HG03060 (cell line): ENCODE results near the gene CDC45.

Experiments used
- ATAC-seq: cut with Tn5 transposase; IDR thresholded peaks from one replicate; pipeline ENCODE4 v1.9.1; 2021; ENCODE audit warnings: low read depth, moderate number of reproducible peaks; ENCODE audit not compliant: unreplicated experiment

The CDC45 gene

GRCh38 chr22:19447330-19448075 lies 32.2 kb upstream of the CDC45 start, which contains the start of gene C22orf39:
Gene C22orf39, minus strand, starts transcription at chr22:19447711. Its CDS starts 23 bp downstream, at chr22:19447688.
- ATAC-seq, result peak; percentile 54

- ATAC-seq, result no peak
Measured at GRCh38 chr22:19448076-19448607, 31.6 kb upstream of the CDC45 start.

DNA sequence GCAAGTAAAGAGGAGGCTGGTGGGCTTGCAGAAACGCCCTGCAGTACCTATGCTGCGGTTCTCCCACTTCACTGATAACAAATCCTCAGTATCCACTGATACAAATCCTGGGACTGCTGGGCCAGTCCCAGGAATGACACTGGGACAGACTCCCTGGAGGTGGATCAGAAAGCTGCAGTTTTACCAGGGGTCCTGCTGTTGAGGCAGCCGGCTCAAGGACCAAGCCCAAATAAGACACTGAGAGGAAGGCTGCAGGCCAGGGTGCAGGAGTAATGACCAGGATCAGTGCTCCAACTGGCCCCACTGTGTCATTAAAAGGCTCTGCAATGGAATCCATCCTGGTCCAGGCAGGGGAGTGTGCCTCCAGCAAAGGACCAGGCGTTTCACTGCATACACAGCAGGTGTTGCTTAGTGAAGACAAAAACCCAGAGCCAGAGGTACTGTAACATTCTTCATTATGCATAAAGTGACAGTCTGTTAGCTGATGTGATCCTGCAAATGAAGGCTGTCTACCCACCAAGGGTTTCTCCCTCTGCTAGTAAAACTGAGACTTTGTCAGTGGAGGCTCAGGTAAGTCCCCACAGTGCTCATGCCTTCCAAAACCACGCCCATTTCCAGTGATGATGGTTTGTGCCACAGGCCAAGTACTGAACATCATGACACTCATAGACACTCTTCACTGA lies 30.8 kb upstream of the CDC45 start:
- ATAC-seq, result no peak

- no peak for ATAC-seq
Measured at GRCh38 chr22:19449422-19449767, 30.3 kb upstream of the CDC45 start.

DNA sequence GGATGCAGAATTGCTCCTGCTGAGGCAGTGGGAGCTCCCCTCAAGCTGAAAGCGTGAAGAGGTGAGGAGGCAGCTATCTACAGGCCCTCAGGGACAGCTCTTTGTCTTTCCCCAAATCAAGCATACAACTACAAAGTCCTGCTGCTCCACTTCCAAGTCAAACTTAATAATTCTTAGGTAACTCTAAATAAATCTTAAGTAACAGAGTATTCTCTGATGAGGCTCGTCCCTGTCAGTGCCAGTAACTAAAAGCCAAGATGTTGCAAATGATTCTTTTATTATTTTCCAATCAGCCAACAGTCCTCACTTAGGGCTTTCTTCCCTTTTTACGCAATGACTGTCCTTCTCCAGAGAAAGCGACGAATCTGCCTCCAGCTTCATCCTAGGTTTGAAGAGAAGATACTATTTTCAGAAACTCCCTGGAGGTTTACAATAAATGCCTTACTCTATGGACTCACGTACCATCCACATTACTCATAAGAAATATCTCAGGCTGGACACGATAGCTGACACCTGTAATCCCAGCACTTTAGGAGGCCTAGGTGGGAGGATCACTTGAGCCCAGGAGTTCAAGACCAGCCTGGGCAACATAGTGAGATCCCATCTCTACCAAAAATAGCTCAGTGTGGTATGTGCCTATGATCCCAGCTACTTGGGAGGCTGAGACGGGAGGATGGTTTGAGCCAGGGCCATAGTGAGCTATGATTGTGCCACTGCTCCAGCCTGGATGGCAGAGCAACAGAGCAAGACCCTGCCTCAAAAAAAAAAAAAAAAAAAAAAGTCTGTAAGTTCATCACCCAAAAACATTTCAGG lies 29.2 kb upstream of the CDC45 start:
- ATAC-seq, result no peak

GRCh38 chr22:19451570-19451969 lies 28.1 kb upstream of the CDC45 start:
- ATAC-seq, result no peak

- no peak for ATAC-seq
Measured at GRCh38 chr22:19453718-19454117, 26.0 kb upstream of the CDC45 start.

DNA sequence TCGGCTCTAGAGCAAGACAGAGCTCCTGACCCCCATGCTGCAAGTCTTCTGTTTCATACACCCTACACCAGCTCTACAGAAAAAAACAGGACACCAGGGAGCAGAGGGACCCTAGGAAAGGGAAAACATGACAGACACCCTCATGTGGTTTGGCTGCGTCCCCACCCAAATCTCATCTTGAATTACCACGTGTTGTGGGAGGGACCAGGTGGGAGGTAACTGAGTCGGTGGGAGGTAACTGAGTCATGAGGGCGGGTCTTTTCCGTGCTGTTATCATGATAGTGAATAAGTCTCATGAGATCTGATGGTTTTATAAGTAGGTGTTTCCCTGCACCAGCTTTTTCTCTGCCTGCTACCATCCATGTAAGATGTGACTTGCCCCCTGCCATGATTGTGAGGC lies 25.6 kb upstream of the CDC45 start:
- no peak for ATAC-seq

DNA sequence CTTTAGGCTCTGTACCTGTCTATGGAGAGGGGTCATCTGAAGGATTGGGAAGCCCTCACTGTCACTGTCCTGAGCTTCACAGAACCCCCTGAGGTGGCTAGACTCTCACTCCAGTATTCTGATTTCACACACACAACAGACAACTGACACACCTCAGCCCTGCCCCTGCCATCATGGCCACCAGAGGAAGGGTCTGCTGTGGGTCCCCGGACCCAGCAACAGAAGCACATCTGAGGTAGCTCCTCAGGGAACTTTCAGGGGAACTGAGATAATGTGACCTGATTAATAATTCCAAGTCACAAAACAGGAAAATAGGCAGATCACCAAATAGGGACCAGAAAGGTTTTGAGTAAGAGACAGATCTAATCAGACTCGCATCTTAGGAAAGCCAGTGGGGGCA lies 24.7 kb upstream of the CDC45 start:
- ATAC-seq, result no peak

- no peak for ATAC-seq
Measured at GRCh38 chr22:19455585-19456370, 23.9 kb upstream of the CDC45 start.

DNA sequence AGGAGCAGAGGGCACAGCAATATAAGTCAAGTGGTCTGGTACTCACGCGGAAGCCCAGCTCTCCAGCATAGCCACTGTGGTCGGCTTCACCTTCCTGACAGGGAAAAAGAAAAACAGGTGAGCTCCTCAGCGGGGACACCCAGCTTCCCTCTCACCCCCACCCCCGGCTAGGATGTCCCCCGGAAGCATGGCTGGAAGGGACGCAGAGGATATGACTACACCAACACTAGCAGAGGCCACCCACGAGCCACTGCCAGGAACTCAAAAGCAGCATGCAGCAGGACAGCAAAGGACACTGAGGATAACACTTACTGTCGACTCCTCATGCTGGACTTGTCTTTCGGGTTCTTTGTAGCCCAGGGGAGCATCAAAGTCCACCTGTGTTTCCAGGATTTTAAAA lies 23.2 kb upstream of the CDC45 start:
- ATAC-seq, result no peak

- ATAC-seq, result no peak
Measured at GRCh38 chr22:19457828-19458428, 21.8 kb upstream of the CDC45 start.

DNA sequence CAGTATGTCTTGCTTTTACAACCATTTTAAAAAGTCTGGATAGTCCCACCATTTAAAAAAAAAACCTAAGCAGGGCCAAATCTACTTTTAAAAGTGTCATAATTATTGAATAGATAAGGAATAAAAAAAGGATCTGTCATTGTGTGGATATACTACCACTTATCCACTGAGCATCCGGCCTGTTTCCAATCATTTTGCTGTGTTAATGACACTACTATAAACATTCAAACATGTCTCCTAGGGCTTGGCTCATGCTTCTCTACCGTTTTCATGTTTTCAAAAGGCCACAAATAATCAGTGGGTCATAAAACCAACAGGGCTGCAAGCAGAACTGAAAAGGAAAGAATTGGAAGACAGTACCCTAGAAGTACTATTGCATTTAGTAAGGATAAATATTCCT lies 19.7 kb upstream of the CDC45 start:
- no peak for ATAC-seq

GRCh38 chr22:19461506-19461905 lies 18.2 kb upstream of the CDC45 start:
- ATAC-seq, result no peak

DNA sequence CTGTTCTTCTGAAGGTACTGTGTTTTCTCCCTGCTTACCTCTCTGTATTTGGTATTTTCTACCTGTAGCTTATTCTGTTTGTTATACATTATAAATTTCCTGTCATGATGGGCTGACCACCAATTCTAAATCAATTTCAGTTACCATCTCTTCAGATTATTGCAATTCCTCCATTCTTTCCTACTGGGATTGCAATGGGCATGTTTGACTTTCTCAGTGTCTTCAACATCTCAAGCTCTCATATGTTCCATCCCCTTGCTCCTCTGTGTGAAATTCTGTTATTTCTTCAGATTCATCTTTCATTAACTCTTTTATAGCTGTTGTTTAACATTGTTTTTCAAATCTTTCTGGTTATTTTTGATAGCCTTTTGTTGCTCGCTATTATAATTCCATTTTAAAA lies 16.7 kb upstream of the CDC45 start:
- ATAC-seq, result no peak

DNA sequence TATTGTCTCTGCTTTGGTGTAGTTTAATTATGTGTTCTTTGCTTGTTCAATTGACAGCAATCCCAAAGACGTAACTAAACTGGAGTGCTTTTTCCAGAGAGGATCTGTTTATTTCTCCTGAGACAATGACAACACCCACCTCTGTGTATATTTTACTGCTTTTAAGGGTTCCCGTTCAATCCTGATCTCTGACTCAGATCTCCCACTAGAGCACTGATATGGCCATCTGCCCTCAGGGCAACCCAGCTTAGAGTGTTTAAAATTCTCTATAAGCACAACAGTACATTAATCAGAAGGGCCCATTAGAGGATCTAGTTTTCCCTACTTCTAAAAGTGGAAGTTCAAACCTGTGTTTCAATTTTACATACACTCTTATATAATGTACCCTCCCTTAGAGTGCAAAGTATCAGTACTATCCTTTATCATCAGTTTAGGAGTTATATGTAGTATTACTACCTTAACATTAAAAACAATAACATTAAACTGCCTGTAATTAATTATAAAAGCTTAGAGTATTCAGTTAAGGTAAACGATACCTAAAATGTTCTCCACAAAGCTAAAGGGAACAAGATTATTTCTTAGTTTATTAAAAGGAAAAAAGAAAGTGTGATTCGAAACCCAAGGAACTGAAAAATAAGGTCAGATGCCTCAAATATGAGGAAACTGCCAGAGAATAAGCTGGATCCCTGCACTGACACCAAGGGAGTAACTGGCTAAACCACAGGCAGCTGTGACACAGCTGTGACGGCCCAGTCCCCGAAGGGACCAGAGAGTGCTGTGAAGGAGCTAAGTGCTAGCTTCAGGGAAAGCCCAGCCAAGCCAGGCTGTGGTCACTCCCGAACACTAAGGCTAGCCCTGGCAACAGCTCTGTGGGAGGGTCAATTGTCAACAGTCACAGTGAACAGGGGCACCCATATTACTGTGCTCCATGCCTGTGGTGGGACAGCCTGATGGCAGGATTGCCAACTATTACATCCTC lies 15.9 kb upstream of the CDC45 start:
- ATAC-seq, result no peak

DNA sequence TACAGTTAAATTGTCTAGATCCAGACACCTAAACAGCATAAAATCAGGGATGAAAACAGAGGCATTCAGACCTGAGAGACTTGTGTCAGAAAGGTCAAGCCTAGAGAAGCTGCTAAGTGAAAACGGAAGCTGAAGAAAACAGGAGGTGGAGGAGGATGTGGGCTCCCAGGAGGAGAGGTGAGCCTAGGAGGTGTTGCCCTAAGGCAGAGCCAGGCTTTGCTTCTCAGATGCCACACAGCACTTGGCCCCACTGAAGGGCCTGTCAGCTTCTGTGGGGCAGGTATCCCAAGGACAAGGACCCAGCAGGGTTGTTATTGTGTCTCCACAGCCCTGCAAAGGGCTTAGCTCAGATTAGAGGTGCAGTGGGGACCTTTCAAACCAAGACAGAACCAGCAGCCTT lies 15.2 kb upstream of the CDC45 start:
- no peak for ATAC-seq

DNA sequence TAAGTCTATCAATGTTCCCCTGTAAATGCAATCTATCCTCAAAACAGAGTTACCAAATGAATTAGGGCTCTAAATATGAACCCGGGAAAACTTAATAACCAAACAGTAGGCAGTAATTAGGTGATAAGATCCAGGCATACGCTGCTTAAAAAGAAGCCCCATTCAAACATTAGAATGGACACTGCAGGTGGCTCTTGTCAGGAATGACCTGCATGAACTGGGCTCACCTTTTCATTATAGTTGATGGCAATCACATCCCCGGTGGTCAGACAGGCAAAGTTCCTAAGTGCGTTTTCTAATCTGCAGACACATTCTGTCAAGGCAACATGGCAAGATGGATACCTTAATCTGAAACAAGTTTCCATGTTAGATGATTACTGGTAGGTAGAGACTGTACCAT lies 14.7 kb upstream of the CDC45 start:
- no peak for ATAC-seq
